PC-3 (cell line): ENCODE data around the gene MLLT10. TPM values are rescaled to one million over a fixed set of nuclear protein-coding genes. Genes with fewer than 3 reads are reported as not detected.

Experiments used
- ATAC-seq: fragments of 200-7000 bp; cut with Tn5 transposase; 2 replicates; pipeline ENCODE4 v1.9.1; 2020; ENCODE audit warnings: mild to moderate bottlenecking, moderate library complexity
- BruUV-seq: library from RNA; stranded (reverse); fragments of 400-500 nt; replicated peaks from 2 replicates; lab custom pipeline; 2021; lab: Mats Ljungman, UMichigan
- CTCF ChIA-PET: fragments of 300-600 bp; sonication (Branson Sonifier 250); formaldehyde crosslinking; loops from one replicate; lab custom pipeline; 2022; ENCODE audit warnings: antibody characterized with exemption; lab: Charles Lee
- POLR2A ChIA-PET: fragments of 300-600 bp; sonication (Branson Sonifier 250); formaldehyde crosslinking; loops from one replicate; lab custom pipeline; 2022; ENCODE audit warnings: antibody characterized with exemption; ENCODE audit not compliant: unreplicated experiment; lab: Charles Lee
- DNase-seq: peaks from one replicate; pipeline ENCODE4 v3.0.0-alpha.2; 2015
- H2AFZ ChIP-seq: fragments of 300-600 bp; sonication (generic); 2 replicates; pipeline ENCODE4 v1.6.0; 2016; ENCODE audit warnings: antibody characterized with exemption, low read length
- H3F3A ChIP-seq: fragments of 300-600 bp; sonication (generic); one replicate; pipeline ENCODE4 v1.6.0; 2017; ENCODE audit warnings: antibody characterized with exemption, low read length, control low read depth, mild to moderate bottlenecking; ENCODE audit not compliant: unreplicated experiment
- H3K27ac ChIP-seq: fragments of 300-600 bp; sonication (generic); 2 replicates; pipeline ENCODE4 v1.5.1; 2016; ENCODE audit warnings: mild to moderate bottlenecking, low read length
- H3K27me3 ChIP-seq: fragments of 300-600 bp; sonication (generic); 2 replicates; pipeline ENCODE4 v1.6.1; 2016; ENCODE audit warnings: low read length, mixed read lengths
- H3K36me3 ChIP-seq: fragments of 300-600 bp; sonication (generic); 2 replicates; pipeline ENCODE4 v1.6.1; 2016; ENCODE audit warnings: low read depth, mixed run types, low read length, mixed read lengths
- H3K4me1 ChIP-seq: fragments of 300-600 bp; sonication (generic); 2 replicates; pipeline ENCODE4 v1.5.1; 2016; ENCODE audit warnings: low read length; ENCODE audit not compliant: insufficient read depth
- H3K4me2 ChIP-seq: fragments of 300-600 bp; sonication (generic); 2 replicates; pipeline ENCODE4 v1.6.0; 2016; ENCODE audit warnings: low read length
- H3K4me3 ChIP-seq: fragments of 300-600 bp; sonication (generic); 2 replicates; pipeline ENCODE4 v1.5.1; 2016; ENCODE audit warnings: mild to moderate bottlenecking, low read length, mixed read lengths
- H3K79me2 ChIP-seq: fragments of 300-600 bp; sonication (generic); 2 replicates; pipeline ENCODE4 v1.6.1; 2017; ENCODE audit warnings: low read length, mixed read lengths
- H3K9ac ChIP-seq: fragments of 300-600 bp; sonication (generic); 2 replicates; pipeline ENCODE4 v1.6.0; 2016; ENCODE audit warnings: mild to moderate bottlenecking, low read length
- H3K9me2 ChIP-seq: fragments of 300-600 bp; sonication (generic); replicated peaks from 2 replicates; pipeline ENCODE4 v1.6.1; 2016; ENCODE audit warnings: mixed run types, low read length, mixed read lengths
- H3K9me3 ChIP-seq: fragments of 300-600 bp; sonication (generic); 2 replicates; pipeline ENCODE4 v1.6.1; 2016; ENCODE audit warnings: low read length, mixed read lengths
- H4K20me1 ChIP-seq: fragments of 300-600 bp; sonication (generic); 2 replicates; pipeline ENCODE4 v1.6.1; 2016; ENCODE audit warnings: low read length, mixed read lengths
- EZH2 ChIP-seq: fragments of 300-600 bp; sonication (generic); IDR thresholded peaks from one replicate; pipeline ENCODE4 v1.6.1; 2017; ENCODE audit warnings: antibody characterized with exemption, mild to moderate bottlenecking, low read length; ENCODE audit not compliant: unreplicated experiment
- EZH2phosphoT487 ChIP-seq: fragments of 300-600 bp; sonication (generic); IDR thresholded peaks from 2 replicates; pipeline ENCODE4 v1.6.1; 2018; ENCODE audit warnings: mild to moderate bottlenecking, antibody characterized with exemption, low read length, borderline replicate concordance
- intact Hi-C: fragments of 100-400 bp; cut with micrococcal nuclease; formaldehyde crosslinking; loops from 2 replicates; pipeline ENCODE4 v1.9.0; 2023
- total RNA-seq: library from RNA; depleted of rRNA; stranded (reverse); fragments of >200 nt; gene quantifications from 2 replicates; pipeline ENCODE4 v1.2.3, GENCODE V29; 2014
- TF ChIP-seq, protein P1 (sequence below): fragments of 300-600 bp; sonication (generic); conservative IDR thresholded peaks from 2 replicates; pipeline ENCODE4 v1.5.1; 2017; ENCODE audit warnings: antibody characterized with exemption, low read depth, mild to moderate bottlenecking, low read length

Gene MLLT10
- total RNA-seq, 1 experiment from 2014 or later: 32.5 TPM

DNA sequence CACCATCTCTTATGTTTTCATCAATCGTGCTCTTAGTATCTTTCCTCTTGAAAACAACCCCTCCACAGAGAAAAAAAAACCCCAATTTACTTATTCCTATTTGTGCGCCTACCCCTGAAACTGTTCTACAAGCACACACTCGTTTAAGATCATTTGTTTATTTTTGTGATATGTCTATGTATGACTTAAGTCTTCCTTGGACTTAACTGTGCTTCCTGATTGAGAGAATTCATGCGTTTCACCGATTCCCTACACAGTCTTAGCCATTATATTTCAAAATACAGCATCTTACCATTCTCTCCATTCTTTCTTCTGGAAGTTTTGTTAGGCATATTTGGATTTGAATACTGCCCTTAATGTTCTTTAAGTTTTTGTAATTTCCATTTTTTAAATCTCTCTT is 159.4 kb downstream of the MLLT10 start:
- no peaks in the 10 kb centered on the region for H3K27me3 ChIP-seq
- intact Hi-C loops: no loop called here
- no peak overlapping the region for H3K4me3 ChIP-seq
- POLR2A ChIA-PET: no interaction called here
- no peaks in the 10 kb centered on the region for H3K79me2 ChIP-seq
- H3K9ac ChIP-seq: no peak overlapping the region
- H3K9me2 ChIP-seq: no peaks in the 10 kb centered on the region
- TF ChIP-seq EZH2: no peak
- TF ChIP-seq, protein P1, sequence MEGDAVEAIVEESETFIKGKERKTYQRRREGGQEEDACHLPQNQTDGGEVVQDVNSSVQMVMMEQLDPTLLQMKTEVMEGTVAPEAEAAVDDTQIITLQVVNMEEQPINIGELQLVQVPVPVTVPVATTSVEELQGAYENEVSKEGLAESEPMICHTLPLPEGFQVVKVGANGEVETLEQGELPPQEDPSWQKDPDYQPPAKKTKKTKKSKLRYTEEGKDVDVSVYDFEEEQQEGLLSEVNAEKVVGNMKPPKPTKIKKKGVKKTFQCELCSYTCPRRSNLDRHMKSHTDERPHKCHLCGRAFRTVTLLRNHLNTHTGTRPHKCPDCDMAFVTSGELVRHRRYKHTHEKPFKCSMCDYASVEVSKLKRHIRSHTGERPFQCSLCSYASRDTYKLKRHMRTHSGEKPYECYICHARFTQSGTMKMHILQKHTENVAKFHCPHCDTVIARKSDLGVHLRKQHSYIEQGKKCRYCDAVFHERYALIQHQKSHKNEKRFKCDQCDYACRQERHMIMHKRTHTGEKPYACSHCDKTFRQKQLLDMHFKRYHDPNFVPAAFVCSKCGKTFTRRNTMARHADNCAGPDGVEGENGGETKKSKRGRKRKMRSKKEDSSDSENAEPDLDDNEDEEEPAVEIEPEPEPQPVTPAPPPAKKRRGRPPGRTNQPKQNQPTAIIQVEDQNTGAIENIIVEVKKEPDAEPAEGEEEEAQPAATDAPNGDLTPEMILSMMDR: no peak
- TF ChIP-seq EZH2phosphoT487: no peak
- H3K9me3 ChIP-seq: no peaks in the 10 kb centered on the region
- H3K36me3 ChIP-seq: no peaks in the 10 kb centered on the region; the same call in 1 of the 2 replicates
- no peak overlapping the region for H2AFZ ChIP-seq
- no peak overlapping the region for H3K27ac ChIP-seq
- no peak for DNase-seq
- no peaks in the 10 kb centered on the region for H4K20me1 ChIP-seq
- no TSS peak for BruUV-seq
- CTCF ChIA-PET: no interaction called here
- no peaks in the 10 kb centered on the region for H3F3A ChIP-seq
- H3K4me1 ChIP-seq: no peaks in the 10 kb centered on the region
- no peak overlapping the region for H3K4me2 ChIP-seq
- no peak for ATAC-seq

DNA sequence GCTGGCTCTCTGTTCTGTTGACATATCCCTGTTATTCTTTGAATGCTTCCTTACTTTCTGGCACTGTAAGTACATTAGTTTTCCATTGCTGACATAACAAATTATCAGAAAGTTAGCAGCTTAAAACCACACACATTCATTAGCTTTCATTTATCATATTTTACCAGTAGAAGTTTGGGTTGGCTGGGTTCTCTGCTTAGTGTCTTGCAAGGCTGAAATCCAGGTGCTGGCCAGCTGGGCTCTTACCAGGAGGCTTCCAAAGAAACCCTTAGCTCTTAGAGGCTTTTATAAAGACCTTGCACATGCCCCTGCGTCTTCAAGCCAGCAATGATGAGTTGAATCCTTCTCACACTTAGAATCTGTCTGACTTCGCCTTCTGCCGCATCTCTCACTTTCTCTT is 160.6 kb downstream of the MLLT10 start:
- H3K36me3 ChIP-seq: peaks cover 5% of the 10 kb centered on the region

DNA sequence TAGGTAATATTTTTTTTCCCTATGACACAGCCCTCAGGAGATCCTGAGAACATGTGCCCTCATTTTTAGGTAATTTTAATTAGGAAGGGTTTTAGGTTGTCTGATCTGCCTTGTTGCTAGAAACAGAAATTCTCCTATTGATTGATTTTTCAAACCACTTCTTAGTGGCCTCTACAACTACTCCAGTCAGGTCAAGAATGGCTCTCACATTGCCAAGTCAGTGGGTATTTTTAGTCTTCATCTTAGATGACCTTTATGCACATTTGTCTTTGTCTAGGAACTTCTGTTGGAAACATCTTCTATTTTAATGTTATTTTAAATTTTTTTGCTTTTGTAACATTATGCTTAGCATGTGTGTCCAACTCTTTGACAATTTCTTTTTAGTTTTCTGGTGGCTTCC is 162.3 kb downstream of the MLLT10 start:
- H3K4me3 ChIP-seq: no peak overlapping the region
- no peaks in the 10 kb centered on the region for H4K20me1 ChIP-seq
- TF ChIP-seq EZH2phosphoT487 (no peak), EZH2 (no peak)
- TF ChIP-seq, protein P1: no peak
- H3F3A ChIP-seq: no peaks in the 10 kb centered on the region
- CTCF ChIA-PET: no interaction called here
- no peak overlapping the region for H3K9ac ChIP-seq
- H2AFZ ChIP-seq: no peak overlapping the region
- no peak overlapping the region for H3K4me2 ChIP-seq
- peaks cover 12% of the 10 kb centered on the region; the same call in 1 of the 2 replicates for H3K9me3 ChIP-seq
- H3K36me3 ChIP-seq: peaks cover 17% of the 10 kb centered on the region
- H3K27ac ChIP-seq: no peak overlapping the region
- no peaks in the 10 kb centered on the region for H3K9me2 ChIP-seq
- intact Hi-C loops: no loop called here
- no TSS peak for BruUV-seq
- DNase-seq (no peak), ATAC-seq (no peak)
- H3K27me3 ChIP-seq: no peaks in the 10 kb centered on the region
- no peaks in the 10 kb centered on the region for H3K4me1 ChIP-seq
- peaks cover 11% of the 10 kb centered on the region; the same call in 1 of the 2 replicates for H3K79me2 ChIP-seq
- POLR2A ChIA-PET: no interaction called here

More for the DNA sequence above, 160.6 kb downstream of the MLLT10 start:
- TF ChIP-seq EZH2phosphoT487: no peak
- no peak for TF ChIP-seq EZH2
- TF ChIP-seq, protein P1: no peak
- ChIA-PET CTCF (no interaction called here), POLR2A (no interaction called here)
- intact Hi-C loops: no loop called here
- Histone ChIP-seq H3K4me3 (no peak overlapping the region), H3K4me1 (no peaks in the 10 kb centered on the region), H3K9ac (no peak overlapping the region), H3K9me2 (no peaks in the 10 kb centered on the region), H3K79me2 (peaks cover 1% of the 10 kb centered on the region; the same call in 1 of the 2 replicates), H2AFZ (no peak overlapping the region), H3F3A (no peaks in the 10 kb centered on the region), H4K20me1 (no peaks in the 10 kb centered on the region), H3K27ac (no peak overlapping the region), H3K9me3 (0 out of 2 replicates have a peak, but pooled peaks cover 1% of the 10 kb centered on the region), H3K27me3 (no peaks in the 10 kb centered on the region), H3K4me2 (no peak overlapping the region)
- no peak for ATAC-seq
- no peak for DNase-seq
- no TSS peak for BruUV-seq
